HG02642 (cell line): Measurements from ENCODE around the gene LIMK2.
"Not testable (repeated sequence)": the region's sequence is repeated elsewhere in the genome, so short reads cannot be mapped to it uniquely, and the experiment has no call there.

Experiments used
- ATAC-seq: cut with Tn5 transposase; IDR thresholded peaks from one replicate; pipeline ENCODE4 v1.9.1; 2021; ENCODE audit warnings: mild to moderate bottlenecking; ENCODE audit not compliant: unreplicated experiment, poor library complexity

LIMK2 gene

DNA sequence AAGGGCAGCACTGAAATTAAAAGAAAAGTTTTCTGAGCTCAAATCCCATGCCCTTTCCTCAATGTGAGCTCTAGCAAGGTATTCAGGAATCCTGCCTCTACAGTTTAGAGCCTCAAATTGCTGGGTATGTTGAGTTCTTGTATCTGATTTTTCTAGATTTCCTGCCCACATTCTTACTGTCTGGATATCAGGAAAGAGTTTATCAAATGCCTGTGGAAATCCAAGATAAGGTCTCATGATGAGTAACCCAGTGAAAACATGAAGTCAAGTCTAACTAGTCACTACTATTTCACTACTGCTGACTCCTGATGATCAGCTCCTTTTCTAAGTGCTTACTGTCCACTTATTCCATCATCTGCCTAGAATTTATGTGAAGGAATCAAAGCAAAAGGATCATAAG, 29.8 kb downstream of the LIMK2 start:
- ATAC-seq = no peak

DNA sequence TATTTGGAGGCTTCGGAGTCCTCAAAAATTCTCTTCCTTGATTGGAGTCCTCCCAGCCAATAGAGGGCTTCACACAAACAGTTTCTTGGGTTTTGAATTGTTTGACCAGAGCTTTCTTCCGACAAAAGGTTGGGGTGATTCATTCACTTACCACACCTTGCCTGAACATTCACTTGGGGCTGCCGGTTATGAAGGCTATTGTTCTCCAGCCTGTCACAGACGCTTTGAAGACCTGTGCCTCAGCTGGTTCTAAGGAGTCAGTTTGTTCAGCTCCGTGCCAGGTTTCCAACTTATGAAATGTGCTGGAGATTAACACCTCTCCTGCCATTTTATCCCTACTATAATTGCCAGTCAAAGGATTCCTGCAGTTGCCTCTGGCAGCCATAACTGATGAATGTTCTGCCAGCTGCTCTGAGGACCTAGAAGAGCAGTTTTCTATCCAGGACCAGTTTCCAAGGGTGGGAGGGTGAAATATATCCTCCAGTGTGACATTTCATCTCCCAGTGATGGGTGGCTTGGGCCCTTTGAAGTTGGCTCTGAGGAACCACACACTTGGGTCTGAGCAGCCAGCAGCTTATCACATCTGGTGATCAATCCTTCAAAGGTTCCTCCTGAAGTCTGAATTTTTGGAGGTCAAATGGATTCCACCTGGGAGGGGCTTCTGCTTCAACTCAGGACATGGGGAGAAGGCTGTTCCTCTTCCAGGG, 31.4 kb downstream of the LIMK2 start:
- ATAC-seq = no peak

DNA sequence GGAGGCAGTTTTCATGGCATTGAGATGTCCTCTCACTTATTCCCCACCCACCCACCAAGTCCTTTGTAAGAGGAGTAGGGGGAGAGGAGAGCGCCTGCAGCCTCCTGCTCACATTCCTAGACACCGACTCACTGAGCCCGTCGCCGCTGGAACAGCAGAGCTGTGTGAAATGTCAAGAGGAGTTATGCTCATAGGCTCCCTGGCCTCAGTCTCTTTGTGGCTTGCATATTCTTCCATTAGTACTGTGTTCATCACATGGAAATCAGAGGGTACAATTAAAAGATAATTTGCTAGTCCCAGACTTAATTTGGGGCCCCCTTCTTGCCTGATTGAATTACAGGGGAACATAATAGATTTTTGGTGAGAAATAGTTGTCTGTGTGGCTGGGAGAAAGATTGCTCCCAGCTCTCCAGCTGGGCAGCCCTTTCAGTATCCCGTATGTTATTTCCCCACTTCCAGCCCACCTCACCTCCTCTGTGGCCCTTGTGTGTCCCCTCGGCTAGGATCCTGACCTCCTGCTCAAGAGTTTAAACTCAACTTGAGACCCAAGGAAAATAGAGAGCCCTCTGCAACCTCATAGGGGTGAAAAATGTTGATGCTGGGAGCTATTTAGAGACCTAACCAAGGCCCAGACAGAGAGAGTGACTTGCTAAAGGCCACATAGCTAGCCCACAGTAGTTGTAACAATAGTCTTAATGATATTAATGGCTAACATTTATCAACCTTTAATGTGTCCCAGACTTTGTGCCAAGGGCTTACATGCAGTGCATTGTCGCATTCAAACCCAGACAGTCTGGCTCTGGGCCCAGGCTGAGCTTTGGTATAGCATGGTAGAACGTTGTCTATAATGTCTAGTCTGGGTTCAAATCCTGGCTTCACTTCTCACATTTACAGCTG, 32.2 kb downstream of the LIMK2 start:
- no peak for ATAC-seq

DNA sequence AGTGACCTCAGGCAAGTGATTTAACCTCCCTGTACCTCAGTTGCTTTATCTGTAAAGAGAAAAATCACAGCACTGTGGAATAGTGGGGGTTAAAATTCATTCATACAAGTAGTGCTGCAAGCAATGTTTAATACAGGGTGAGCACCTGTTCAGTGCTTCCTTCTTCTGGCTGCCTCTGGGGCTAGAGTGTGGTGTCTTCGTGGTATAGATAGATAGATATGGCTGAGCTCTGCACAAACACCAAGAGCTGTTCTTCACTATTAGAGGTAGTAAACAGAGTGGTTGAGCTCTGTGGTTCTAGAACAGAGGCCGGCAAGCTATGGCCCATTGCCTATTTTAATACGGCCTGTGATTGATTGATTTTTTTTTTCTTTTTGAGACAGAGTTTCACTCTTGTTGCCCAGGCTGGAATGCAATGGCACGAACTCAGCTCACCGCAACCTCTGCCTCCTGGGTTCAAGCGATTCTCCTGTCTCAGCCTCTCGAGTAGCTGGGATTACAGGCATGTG, 32.9 kb downstream of the LIMK2 start:
- no peak for ATAC-seq

DNA sequence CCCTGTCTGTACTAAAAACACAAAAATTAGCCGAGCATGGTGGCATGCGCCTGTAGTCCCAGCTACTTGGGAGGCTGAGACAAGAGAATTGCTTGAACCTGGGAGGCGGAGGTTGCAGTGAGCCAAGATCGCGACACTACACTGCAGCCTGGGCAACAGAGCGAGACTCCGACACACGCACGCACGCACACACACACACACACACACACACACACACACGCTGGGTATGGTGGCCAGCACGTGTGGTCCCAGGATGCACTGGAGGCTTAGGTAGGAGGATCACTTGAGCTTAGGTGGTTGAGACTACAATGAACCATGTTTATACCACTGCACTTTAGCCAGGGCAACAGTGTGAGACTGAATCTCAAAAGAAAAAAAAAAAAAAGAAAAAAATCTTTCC, 33.9 kb downstream of the LIMK2 start:
- ATAC-seq = not testable (repeated sequence)

DNA sequence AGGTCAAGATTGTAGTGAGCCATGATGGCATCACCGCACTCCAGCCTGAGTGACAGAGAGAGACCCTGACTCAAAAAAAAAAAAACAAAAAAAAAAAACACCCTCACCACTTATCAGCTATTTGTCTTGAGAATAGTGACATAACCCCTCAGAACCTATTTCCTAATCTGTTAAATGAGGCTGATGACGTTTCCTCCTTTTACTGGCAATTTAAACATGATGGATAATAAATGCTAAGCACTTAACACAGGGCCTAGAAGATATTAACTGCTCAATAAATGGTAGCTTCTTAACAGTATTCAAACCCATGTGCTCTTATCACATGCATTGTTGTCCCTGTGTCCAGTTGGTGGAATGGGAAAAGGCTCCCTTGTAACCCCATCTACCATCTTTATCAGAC, 34.6 kb downstream of the LIMK2 start:
- no peak for ATAC-seq

DNA sequence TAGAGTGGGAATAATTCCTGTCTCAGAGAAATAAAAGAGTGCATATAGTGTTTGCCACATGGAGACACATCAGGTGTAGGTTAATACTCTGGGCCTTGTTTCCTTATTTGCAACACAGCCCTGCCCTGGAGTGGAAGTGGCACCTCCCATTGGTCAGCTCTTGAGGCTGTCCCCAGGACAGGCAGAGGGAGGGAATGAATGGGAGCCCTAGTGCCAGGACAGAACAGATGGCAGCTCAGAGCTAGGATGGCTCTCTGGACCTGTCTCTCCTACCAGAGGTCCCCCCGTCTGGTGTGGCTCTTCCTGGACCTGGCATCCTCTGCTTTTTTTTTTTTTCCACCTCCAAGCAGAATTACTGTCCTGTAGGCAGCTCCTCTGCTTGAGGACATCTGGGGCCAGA, 35.6 kb downstream of the LIMK2 start:
- no peak for ATAC-seq

DNA sequence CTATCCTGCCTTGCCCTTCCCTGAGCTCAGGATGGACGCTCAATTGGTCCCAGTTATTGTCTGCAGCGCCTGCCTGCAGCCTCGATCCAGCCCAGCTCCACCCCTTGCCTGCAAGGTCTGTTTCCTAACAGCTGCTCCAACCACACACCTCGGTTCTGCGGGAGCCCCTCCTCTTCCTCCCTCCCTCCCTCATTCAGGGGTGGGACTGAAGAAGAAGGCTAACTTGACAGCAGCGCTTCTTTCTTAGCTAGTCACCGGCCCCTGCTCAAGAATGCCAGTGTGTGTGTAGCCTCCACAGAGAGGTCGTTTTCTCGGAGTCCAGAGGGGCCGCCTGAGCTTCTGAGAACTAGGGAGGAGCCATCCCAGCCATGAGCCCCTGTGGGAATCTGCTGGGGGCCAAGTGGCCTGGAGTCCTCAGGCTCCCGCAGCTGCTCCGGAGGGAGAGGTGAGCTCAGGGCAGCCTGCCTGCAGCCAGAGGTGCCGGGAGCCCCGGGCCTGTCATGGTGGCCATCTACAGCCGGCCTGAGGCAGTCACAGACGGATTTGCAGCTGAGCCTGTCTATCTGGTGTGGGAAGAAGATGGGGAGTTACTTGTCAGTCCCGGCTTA, 36.1 kb downstream of the LIMK2 start:
- no peak for ATAC-seq

DNA sequence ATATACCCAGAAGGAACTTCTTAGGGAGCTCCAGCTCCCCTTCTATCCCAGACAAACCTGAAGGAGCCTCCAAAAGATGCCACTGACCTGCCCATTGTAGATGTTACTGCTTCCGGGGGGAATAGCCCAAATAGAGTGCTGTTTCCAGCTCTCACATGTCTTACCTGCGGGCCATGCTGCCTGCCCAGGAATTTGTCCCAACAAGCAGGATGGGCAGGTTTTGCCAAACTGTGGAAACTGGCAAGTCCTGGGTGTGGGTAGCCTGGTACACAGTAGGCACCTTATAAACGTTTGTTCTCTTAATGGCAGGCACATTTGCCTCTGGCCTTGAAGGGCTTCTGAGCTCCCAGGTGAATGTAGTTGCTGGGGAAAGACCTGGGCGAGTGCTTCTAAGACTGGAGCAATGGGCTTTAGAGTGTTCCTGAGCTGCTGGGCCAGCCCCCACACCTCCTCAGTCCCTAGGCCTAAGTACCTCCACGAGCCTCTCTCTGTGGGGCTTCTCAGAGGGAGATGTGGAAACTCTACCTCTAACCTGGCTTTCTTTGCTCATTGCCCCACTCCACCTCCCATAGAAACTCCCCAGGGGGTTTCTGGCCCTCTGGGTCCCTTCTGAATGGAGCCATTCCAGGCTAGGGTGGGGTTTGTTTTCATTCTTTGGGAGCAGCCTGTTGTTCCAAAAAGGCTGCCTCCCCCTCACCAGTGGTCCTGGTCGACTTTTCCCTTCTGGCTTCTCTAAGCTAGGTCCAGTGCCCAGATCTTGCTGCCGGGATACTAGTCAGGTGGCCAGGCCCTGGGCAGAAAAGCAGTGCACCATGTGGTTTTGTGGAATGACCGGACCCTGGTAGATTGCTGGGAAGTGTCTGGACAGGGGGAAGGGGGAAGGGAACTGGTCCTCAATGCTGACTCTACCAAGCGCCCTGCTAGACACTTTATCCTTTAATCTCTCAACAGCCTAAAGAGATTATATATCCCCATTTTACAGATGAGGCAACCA, 37.2 kb downstream of the LIMK2 start:
- no peak for ATAC-seq

DNA sequence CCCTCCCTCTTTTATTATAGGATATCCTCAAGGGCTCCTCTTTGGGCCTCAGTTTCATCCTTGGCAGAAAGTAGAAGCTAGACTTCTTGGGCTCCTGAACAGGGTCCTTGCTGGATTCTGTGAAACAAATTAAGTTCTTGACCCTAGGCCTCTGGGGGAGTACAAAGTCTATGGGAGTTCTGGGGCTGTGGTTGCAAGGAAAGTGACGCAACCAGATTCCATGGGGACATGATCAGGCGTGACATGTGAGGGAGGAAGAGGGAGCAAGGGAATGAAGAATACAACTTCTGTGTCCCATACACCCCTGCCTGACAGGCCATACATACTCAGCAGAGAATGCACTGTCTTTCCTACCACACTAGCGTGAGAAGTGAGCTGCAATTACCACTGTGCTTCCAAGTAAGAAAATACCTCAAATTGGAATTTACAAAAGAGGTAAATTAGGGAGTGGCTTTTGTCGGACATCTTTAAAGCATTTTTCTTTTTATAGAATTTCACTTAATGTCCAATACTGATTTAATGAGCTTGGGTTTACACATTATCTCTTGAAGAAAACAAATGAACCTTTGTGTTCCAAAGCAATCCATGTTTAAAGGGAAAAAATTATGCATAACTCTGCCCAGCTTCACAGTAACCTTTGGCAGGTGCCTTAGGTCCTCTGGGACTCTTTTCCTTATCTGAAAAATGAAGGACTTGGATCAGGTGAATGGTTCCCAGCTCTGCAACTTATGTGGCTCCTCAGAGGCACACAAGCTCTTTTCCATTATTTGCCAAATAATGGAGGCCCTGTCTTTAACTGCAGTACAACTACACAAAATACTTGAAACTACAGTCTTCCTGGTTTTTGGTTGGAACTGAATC, 38.9 kb downstream of the LIMK2 start:
- ATAC-seq = no peak

DNA sequence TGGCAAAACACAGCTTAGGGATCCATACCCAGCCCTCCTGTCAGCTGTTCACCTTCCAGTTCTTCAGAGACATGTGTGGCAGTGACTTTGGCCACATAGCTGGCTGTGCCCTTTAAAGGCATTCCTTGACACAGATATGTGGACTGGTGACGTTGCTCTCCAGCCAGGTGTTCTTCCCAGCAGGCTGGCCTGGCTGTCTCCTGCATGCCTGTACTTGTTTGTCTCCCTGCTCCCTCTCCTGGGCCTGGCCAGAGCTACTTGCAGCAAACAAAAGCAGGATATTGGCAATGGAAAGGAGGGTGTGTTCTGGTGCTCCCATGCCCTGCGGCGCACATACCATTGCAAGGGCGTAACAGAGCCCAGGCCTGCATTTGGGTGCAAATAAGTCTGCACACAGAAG, 41.9 kb downstream of the LIMK2 start:
- no peak for ATAC-seq

DNA sequence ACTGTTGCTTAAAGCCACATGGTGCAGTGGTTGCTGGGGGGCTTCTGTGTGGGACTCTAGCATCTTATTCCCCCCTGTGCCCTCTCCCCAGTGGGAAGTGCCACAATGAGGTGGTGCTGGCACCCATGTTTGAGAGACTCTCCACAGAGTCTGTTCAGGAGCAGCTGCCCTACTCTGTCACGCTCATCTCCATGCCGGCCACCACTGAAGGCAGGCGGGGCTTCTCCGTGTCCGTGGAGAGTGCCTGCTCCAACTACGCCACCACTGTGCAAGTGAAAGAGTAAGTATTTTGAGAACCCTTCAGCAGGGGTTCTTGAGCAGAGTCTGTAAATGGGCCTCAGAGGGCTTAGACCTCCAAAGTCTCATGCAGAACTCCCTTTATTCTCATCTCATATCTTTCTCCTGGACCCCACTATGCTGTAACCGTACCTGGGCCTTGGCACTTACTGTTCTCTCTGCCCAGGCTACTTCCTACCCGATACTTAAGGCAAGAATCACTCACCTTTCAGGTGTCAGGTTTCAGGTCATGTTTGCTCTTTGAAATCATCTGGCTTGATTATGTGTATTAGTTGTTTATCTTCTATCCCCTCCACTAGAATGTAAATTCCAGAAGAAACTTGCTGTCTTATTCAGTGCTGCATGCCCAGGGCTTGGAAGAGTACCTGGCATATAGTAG, 47.8 kb downstream of the LIMK2 start:
- no peak for ATAC-seq

DNA sequence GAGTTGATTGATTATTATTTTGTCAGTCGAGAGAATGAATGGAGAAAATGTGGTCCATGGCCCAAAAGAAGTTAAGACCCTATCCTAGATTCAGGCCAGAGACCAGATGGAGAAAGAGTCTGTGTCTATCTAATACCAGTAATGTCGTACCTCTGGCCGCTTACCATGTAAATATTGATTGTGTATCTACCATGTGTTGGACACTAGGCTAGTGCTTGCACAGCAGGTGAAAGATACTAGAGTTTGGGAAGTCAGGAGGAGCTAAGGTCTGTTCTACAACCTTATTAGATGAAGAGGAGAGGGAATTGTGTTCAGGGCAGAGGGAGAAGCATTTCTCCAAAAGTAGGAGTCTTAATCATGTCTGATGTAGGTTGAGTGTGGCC, 48.4 kb downstream of the LIMK2 start:
- ATAC-seq = no peak

DNA sequence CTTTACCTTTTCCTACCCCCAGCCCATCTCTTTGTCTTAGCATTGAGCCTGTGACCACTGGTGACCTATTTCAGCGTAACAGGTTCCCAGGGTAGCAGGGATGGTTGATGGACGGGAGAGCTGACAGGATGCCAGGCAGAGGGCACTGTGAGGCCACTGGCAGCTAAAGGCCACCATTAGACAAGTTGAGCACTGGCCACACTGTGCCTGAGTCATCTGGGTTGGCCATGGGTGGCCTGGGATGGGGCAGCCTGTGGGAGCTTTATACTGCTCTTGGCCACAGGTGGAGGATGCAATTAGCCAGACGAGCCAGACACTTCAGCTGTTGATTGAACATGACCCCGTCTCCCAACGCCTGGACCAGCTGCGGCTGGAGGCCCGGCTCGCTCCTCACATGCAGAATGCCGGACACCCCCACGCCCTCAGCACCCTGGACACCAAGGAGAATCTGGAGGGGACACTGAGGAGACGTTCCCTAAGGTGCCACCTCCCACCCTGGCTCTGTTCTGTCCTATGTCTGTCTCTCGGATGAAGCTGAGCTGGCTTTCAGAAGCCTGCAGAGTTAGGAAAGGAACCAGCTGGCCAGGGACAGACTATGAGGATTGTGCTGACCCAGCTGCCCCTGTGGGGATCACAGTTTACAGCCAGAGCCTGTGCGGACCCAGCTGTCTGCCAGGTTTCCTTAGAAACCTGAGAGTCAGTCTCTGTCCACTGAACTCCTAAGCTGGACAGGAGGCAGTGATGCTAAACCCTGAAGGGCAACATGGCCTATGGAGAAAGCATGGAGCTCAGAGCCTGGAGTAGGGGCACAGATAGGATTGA, 50.4 kb downstream of the LIMK2 start:
- ATAC-seq = no peak

DNA sequence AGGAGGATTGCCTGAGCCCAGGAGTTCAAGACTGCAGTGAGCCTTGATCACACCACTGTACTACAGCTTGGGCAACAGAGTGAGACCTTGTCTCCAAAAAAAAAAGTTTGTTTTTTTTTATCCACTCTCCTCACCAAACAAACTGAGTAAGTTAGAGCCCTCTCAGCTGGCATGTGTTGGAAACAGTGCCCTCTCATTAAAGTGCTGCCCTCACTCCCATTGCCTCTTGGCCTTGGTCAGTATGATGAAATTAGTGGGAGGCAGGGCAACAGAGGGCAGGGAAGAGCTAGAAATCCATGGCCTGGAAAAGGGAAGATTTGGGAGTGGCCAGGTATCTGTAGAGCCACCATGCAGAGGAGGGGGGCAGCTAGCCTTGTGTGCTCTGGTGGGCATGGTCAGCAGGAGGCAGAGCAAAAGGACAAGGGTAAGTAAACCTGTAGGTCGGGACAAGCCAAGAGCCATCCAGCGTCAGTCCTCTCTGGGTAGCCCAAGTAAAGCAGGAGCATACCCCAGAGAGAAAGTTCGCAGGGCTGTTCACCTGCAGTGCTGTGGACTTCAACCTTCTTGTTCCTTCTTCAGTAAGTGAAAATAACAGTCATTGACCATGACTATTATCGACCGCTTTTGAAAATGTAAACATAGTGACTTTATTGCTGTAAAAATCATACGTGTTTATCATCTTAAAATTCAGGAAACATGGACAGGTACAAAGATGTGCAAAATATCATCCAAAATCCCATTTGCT, 52.0 kb downstream of the LIMK2 start:
- ATAC-seq = no peak

DNA sequence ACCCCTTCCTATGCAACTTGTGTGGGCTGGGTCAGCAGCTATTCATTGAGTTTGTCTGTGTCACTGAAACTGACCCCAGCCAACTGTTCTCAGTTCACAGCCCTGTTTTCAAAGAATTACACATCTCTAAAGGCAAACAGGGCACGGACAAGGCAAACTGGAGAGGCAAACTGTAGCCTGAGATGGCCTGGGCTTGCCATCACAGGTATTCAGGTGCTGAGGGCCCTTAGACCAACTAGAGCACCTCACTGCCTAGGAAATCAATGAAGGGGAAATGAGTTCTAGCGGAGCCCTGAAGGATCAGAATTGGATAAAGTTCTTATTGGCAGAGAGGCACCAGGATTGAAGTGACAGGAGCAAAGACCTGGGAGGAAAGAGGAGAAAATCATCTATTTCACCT, 56.2 kb downstream of the LIMK2 start:
- ATAC-seq = no peak
